LNCAP (cell line): ENCODE measurements around the gene ZBTB48.

Experiments
- CTCF ChIP-seq: fragments of 450-650 bp; IDR thresholded peaks from 2 replicates; pipeline ENCODE4 v1.5.1; 2017; ENCODE audit warnings: mild to moderate bottlenecking

Gene ZBTB48

DNA sequence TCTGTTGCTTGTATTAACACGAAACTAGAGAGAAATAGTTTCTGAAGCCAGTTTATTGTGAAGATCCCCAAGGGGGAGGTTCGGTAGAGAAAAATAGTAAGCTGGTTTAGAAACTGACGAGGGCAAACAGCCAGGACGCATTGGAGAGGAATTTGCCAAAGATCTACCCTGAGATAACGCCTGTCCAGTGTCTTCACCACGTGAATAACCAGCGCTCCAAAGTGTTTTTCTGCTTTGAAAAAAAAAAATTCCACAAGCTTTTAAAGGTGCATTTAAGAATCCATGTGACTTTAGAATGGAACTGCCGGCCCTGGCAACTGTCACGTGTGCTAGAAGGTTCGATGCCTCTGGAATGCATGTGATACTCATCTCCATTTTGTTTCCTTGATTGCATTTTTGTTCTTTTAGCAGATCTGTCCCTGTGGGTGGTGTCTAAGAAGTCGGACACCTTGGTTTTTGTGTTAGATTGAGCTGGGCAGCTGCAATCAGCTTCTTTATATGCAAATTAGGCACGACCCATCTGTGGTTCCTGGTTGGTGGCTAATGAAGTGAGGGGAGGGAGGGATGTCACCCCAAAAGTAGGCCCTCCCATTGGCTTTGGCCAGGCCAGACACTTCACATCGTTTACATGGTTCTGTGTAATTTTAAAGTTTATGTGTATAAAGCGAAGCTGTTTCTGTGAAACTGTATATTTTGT lies 43.6 kb downstream of the ZBTB48 start:
- no peak for TF ChIP-seq CTCF

DNA sequence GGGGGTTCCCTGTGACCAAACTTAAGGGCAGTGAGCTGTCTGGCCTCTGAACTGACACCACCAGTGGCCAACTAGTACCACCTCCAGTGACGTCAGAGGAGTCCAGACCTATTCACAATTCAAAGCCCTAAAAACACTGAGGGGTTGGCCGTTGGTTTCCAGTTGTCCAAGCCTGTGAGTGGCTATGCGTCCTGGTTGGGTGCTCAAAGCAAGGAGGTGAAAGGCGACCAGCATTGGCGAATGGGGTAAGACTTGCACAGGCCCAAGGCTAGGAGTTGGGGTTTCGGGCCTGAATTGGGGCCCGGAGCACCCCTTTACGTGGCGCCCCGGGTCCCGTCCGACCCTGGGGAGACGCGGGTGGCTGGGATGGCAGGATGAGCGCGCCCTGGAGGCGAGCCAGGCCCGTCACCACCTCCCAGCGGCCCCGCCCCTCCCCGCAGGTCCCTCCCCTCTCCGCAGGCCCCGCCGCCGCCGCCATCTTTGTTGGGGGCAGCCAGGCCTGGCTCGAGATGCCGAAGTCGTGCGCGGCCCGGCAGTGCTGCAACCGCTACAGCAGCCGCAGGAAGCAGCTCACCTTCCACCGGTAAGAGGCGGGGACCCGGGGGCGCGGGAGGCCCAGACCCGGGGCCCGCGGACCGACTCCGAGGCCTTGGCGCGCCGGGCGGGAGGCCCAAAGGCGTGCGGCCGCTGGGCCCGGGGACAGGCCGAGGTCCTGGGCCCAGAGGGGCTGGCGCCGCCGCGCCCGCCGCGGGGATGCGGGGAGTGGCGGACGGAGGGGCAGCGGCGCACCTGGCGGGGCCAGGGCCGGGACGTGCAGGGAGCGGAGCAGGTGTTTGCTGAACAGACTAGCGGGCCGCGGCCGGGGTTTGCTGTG lies 45.2 kb downstream of the ZBTB48 start, which contains the start of gene THAP3:
Gene THAP3, plus strand, starts transcription at position 159 of the 874 bp plus-strand sequence. Its CDS starts 351 bp downstream, at position 510.
- TF ChIP-seq CTCF, result no peak

- no peak for TF ChIP-seq CTCF
Measured at GRCh38 chr1:6625584-6626149, 45.9 kb downstream of the ZBTB48 start.

DNA sequence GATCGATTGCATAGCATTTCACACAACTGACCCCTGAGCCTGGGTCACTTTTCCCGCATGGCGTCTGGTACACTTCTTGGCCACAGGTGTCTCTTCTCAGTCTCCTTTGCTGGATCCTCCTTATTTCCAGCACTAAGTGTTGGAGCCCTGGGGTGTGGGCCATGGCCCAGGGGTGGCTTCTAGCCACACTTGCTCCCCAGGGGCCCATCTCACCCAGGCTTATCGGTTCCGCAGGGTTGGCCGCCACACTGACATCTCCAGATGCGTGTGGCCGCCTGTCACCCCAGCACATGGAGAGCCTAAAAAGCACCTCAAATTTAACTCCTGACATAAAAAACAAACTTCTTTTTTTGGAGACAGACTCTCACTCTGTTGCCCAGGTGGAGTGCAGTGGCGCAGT lies 47.2 kb downstream of the ZBTB48 start:
- no peak for TF ChIP-seq CTCF

DNA sequence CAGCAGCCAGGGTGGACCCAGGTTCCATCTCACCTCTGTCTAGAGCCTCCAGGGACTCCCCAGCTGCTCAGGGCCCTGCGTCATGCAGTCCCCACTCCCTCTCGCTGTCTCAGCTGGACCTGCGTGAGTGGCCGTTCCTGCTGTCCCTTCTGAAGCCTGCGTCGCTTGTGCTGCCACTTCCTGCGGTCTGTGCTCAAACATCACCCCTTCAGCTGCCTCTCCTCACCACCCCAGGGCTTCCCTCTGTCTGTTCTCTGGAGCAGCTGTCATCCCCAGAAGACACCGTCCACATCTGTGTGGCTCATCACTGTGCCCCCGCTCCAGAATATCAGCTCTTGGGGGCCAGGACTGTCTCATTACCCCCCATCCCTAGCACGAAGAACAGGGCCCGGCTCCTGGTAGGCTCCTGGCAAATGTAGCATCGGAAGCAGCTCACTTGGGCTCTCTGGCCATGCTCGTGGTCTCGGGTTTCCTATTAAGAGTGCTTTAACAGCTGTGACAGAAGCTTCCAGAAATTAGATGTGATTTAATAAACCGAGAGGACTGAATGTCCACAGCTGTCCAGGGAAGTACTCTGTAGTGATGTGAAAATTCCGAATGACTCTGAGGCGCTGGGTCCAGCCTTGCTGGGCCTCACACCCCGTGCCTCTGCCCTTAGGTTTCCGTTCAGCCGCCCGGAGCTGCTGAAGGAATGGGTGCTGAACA lies 48.2 kb downstream of the ZBTB48 start:
- no peak for TF ChIP-seq CTCF

- no peak for TF ChIP-seq CTCF
Measured at GRCh38 chr1:6628971-6629479, 49.2 kb downstream of the ZBTB48 start.

DNA sequence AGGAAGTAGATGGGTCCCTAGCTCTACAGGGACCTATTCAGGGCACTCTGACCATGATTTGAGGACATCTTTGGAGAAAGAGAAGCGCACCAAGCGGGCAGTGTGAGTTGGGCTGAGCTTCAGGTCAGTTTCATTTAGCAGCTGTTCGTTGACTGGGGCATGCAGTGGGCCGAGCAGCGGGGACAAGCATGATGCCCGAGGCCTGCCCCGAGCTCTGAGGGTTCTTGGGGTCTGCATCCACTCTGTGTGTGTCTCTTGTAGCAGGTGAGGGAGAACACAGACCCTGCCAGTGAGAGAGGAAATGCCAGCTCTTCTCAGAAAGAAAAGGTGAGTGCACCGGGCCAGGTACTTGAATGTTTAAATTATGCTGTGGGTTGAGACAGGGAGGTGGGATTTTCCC lies 50.2 kb downstream of the ZBTB48 start:
- TF ChIP-seq CTCF, result no peak
